HepG2 (cell line): ENCODE data around the gene OSR1. TPM values are rescaled to one million over a fixed set of nuclear protein-coding genes. Genes with fewer than 3 reads are reported as not detected.
A peak's percentile ranks its signal among the peaks of the same experiment; 100 is the strongest.

ENCODE experiments used
- AGO2 ChIP-seq: fragments of 200-400 bp; formaldehyde crosslinking; optimal IDR thresholded peaks from 2 replicates; pipeline ENCODE3; 2017; ENCODE audit warnings: mild to moderate bottlenecking, low read depth, low read length, moderate library complexity
- CHCHD3 ChIP-seq: sonication (generic); formaldehyde crosslinking; IDR thresholded peaks from 2 replicates; pipeline ENCODE4 v1.8.0; 2022; ENCODE audit warnings: mild to moderate bottlenecking, missing genetic modification reagents, moderate library complexity
- DR1 ChIP-seq: sonication (generic); formaldehyde crosslinking; IDR thresholded peaks from 2 replicates; pipeline ENCODE4 v1.8.0; 2021; ENCODE audit warnings: mild to moderate bottlenecking, missing genetic modification reagents, inconsistent platforms
- EEA1 ChIP-seq: sonication (generic); formaldehyde crosslinking; IDR thresholded peaks from 2 replicates; pipeline ENCODE4 v1.5.1; 2020; ENCODE audit warnings: mild to moderate bottlenecking, missing genetic modification reagents, borderline replicate concordance
- EED ChIP-seq: sonication (generic); formaldehyde crosslinking; IDR thresholded peaks from 2 replicates; pipeline ENCODE4 v1.5.0; 2020; ENCODE audit warnings: mild to moderate bottlenecking, missing genetic modification reagents
- ESRRA ChIP-seq: sonication (generic); formaldehyde crosslinking; IDR thresholded peaks from 2 replicates; pipeline ENCODE4 v1.5.1; 2020; ENCODE audit warnings: mild to moderate bottlenecking, low read depth, missing genetic modification reagents
- HDAC1 ChIP-seq: sonication (generic); formaldehyde crosslinking; IDR thresholded peaks from 2 replicates; pipeline ENCODE4 v1.5.1; 2020; ENCODE audit warnings: mild to moderate bottlenecking, missing genetic modification reagents
- HES4 ChIP-seq: sonication (generic); formaldehyde crosslinking; IDR thresholded peaks from 2 replicates; pipeline ENCODE4 v1.9.0; 2021; ENCODE audit warnings: mild to moderate bottlenecking, missing genetic modification reagents, borderline replicate concordance
- LBX2 ChIP-seq: sonication (generic); formaldehyde crosslinking; IDR thresholded peaks from 2 replicates; pipeline ENCODE4 v1.5.0; 2020; ENCODE audit warnings: missing genetic modification reagents, mild to moderate bottlenecking, borderline replicate concordance
- MNT ChIP-seq: fragments of 450-650 bp; IDR thresholded peaks from 2 replicates; pipeline ENCODE4 v1.6.1; 2016
- MTF2 ChIP-seq: sonication (generic); formaldehyde crosslinking; IDR thresholded peaks from 2 replicates; pipeline ENCODE4 v1.5.0; 2020; ENCODE audit warnings: missing genetic modification reagents, borderline replicate concordance
- NAIF1 ChIP-seq: sonication (generic); formaldehyde crosslinking; IDR thresholded peaks from 2 replicates; pipeline ENCODE4 v1.5.0; 2020; ENCODE audit warnings: mild to moderate bottlenecking, missing genetic modification reagents, borderline replicate concordance
- NFE2L1 ChIP-seq: sonication (generic); formaldehyde crosslinking; IDR thresholded peaks from 2 replicates; pipeline ENCODE4 v1.4.0; 2020; ENCODE audit warnings: missing genetic modification reagents, mild to moderate bottlenecking, borderline replicate concordance
- NR0B2 ChIP-seq: sonication (generic); formaldehyde crosslinking; IDR thresholded peaks from 2 replicates; pipeline ENCODE4 v1.4.0; 2020; ENCODE audit warnings: mild to moderate bottlenecking, missing genetic modification reagents
- PHF20 ChIP-seq: sonication (generic); formaldehyde crosslinking; IDR thresholded peaks from 2 replicates; pipeline ENCODE4 v1.5.0; 2020; ENCODE audit warnings: mild to moderate bottlenecking, missing genetic modification reagents
- PREB ChIP-seq: sonication (generic); formaldehyde crosslinking; IDR thresholded peaks from 2 replicates; pipeline ENCODE4 v1.4.0; 2020; ENCODE audit warnings: missing genetic modification reagents
- SALL2 ChIP-seq: sonication (generic); formaldehyde crosslinking; IDR thresholded peaks from 2 replicates; pipeline ENCODE4 v1.8.1; 2023; ENCODE audit warnings: mild to moderate bottlenecking, missing genetic modification reagents, inconsistent platforms
- SP5 ChIP-seq: IDR thresholded peaks from 2 replicates; pipeline ENCODE4 v1.6.1; 2016; ENCODE audit warnings: low read depth, borderline replicate concordance
- UBTF ChIP-seq: sonication (generic); formaldehyde crosslinking; IDR thresholded peaks from 2 replicates; pipeline ENCODE4 v1.4.0; 2020; ENCODE audit warnings: mild to moderate bottlenecking, missing genetic modification reagents
- XRCC5 ChIP-seq: fragments of 200-400 bp; formaldehyde crosslinking; optimal IDR thresholded peaks from 2 replicates; pipeline ENCODE3; 2017; ENCODE audit warnings: mild to moderate bottlenecking, low read length
- ZNF263 ChIP-seq: sonication (generic); formaldehyde crosslinking; IDR thresholded peaks from 2 replicates; pipeline ENCODE4 v1.4.0; 2020; ENCODE audit warnings: missing genetic modification reagents
- ZNF709 ChIP-seq: sonication (generic); formaldehyde crosslinking; IDR thresholded peaks from 2 replicates; pipeline ENCODE4 v1.5.0; 2020; ENCODE audit warnings: mild to moderate bottlenecking, missing genetic modification reagents
- ZNF724P ChIP-seq: sonication (generic); formaldehyde crosslinking; IDR thresholded peaks from 2 replicates; pipeline ENCODE4 v1.8.0; 2022; ENCODE audit warnings: missing genetic modification reagents, borderline replicate concordance
- ZNF83 ChIP-seq: sonication (generic); formaldehyde crosslinking; IDR thresholded peaks from 2 replicates; pipeline ENCODE4 v1.4.0; 2020; ENCODE audit warnings: missing genetic modification reagents, mild to moderate bottlenecking, borderline replicate concordance
- ZSCAN31 ChIP-seq: sonication (generic); formaldehyde crosslinking; IDR thresholded peaks from 2 replicates; pipeline ENCODE4 v1.5.0; 2020; ENCODE audit warnings: low read depth, mild to moderate bottlenecking, missing genetic modification reagents
- polyA plus RNA-seq, 8 experiments: library from polyadenylated mRNA; depleted of rRNA in 3 of 8; stranded (reverse) in 7 of 8; unstranded in 1 of 8; fragments of >200 nt; fragmentation: Illumina TruSeq in 4 of 8; extraction: Trizol in 4 of 8; gene quantifications; 2 replicates each; pipeline versions ENCODE4 v1.2.1 to v1.2.3, GENCODE V29; 2011 to 2016; ENCODE audit warnings: low read depth in 4 of 8, missing spikeins in 1 of 8, mixed read lengths in 1 of 8; ENCODE audit not compliant: insufficient read depth in 1 of 8
- total RNA-seq, 5 experiments: library from RNA; depleted of rRNA; stranded (reverse); fragments of >200 nt; fragmentation: Illumina TruSeq; extraction: Trizol; gene quantifications; 2 replicates each; pipeline ENCODE4 v1.2.3, GENCODE V29; 2016; ENCODE audit warnings: low read depth in 1 of 5

The OSR1 gene
- total and polyA plus RNA-seq, 2 of the 13 experiments (the other 11 are each of a cell fraction or from before 2014, with no cell fraction given), result 0.63 to 1.1 TPM

- TF ChIP-seq AGO2, result peak; percentile 45
- TF ChIP-seq DR1, result no peak
- TF ChIP-seq SP5 (CRISPR knock-in tag), result no peak
- TF ChIP-seq UBTF, result 0 out of 2 replicates have a peak, but pooled peaks have one; percentile 53
- no peak for TF ChIP-seq HDAC1 (CRISPR knock-in tag)
- TF ChIP-seq XRCC5, result peak; percentile 63
- no peak for TF ChIP-seq SALL2 (CRISPR knock-in tag)
- TF ChIP-seq PHF20, result no peak
- no peak for TF ChIP-seq PREB (CRISPR knock-in tag)
- 0 out of 2 replicates have a peak, but pooled peaks have one; percentile 57 for TF ChIP-seq NFE2L1 (CRISPR knock-in tag)
- no peak for TF ChIP-seq MNT
- no peak for TF ChIP-seq LBX2 (CRISPR knock-in tag)
- no peak; the same call in 1 of the 2 replicates for TF ChIP-seq CHCHD3 (CRISPR knock-in tag)
- TF ChIP-seq EEA1 (CRISPR knock-in tag), result no peak
- no peak for TF ChIP-seq ZNF83 (CRISPR knock-in tag)
- no peak for TF ChIP-seq NR0B2 (CRISPR knock-in tag)
- TF ChIP-seq EED (CRISPR knock-in tag), result no peak
- no peak for TF ChIP-seq ZNF263 (CRISPR knock-in tag)
- TF ChIP-seq ESRRA, result no peak
- no peak for TF ChIP-seq NAIF1 (CRISPR knock-in tag)
- no peak for TF ChIP-seq MTF2 (CRISPR knock-in tag)
- no peak for TF ChIP-seq HES4 (CRISPR knock-in tag)
- no peak for TF ChIP-seq ZSCAN31 (CRISPR knock-in tag)
- TF ChIP-seq ZNF724P (CRISPR knock-in tag), result no peak
- no peak for TF ChIP-seq ZNF709 (CRISPR knock-in tag)
Observed at GRCh38 chr2:19349911-19350677, 8.3 kb downstream of the OSR1 start (continued).
